Kidney (tissue), 14 donors: Measurements from ENCODE around the gene ASS1. TPM values are rescaled to one million over a fixed set of nuclear protein-coding genes. Genes with fewer than 3 reads are reported as not detected.

Source experiments
- DNase-seq, 5 donors: peaks; one replicate each; pipeline ENCODE4 v3.0.0-alpha.2; 2013 to 2020
- FAIRE-seq: peaks from 2 replicates; lab custom pipeline; 2012; peaks lifted over from hg19 to GRCh38; lab: Jason Lieb, UNC
- H3K27ac ChIP-seq, 2 donors: one replicate each; pipeline ENCODE4 v1.7.0; 2013; ENCODE audit warnings: low read depth in 2 of 2, low read length in 2 of 2, inconsistent platforms in 1 of 2
- H3K27me3 ChIP-seq: one replicate; pipeline ENCODE4 v1.7.1; 2013; ENCODE audit warnings: low read length, inconsistent platforms; ENCODE audit not compliant: control insufficient read depth, insufficient read depth
- H3K36me3 ChIP-seq, 3 donors: one replicate each; pipeline versions ENCODE4 v1.7.0 to v1.7.1; 2013; ENCODE audit warnings: low read length in 3 of 3, control low read depth in 1 of 3, inconsistent platforms in 1 of 3; ENCODE audit not compliant: insufficient read depth in 3 of 3, control insufficient read depth in 2 of 3
- H3K4me1 ChIP-seq, 3 donors: one replicate each; pipeline versions ENCODE4 v1.7.0 to v1.7.1; 2013; ENCODE audit warnings: low read length in 3 of 3, inconsistent platforms in 1 of 3, low read depth in 1 of 3; ENCODE audit not compliant: control insufficient read depth in 2 of 3, insufficient read depth in 2 of 3
- H3K4me3 ChIP-seq, 3 donors: one replicate each; pipeline versions ENCODE4 v1.7.0 to v1.8.1; 2013; ENCODE audit warnings: low read length in 3 of 3, control low read depth in 1 of 3, inconsistent platforms in 1 of 3
- H3K9ac ChIP-seq, 3 donors: one replicate each; pipeline versions ENCODE4 v1.7.0 to v1.7.1; 2013; ENCODE audit warnings: low read length in 3 of 3, control low read depth in 1 of 3, inconsistent platforms in 1 of 3
- H3K9me3 ChIP-seq, 3 donors: one replicate each; pipeline versions ENCODE4 v1.7.0 to v1.7.1; 2013; ENCODE audit warnings: low read length in 3 of 3, control low read depth in 1 of 3, inconsistent platforms in 1 of 3; ENCODE audit not compliant: control insufficient read depth in 2 of 3, insufficient read depth in 1 of 3
- intact Hi-C: fragments of 100-400 bp; cut with DNase I; formaldehyde crosslinking; loops from one replicate; pipeline ENCODE4 v1.11.1; 2022
- polyA plus RNA-seq: library from polyadenylated mRNA; stranded (reverse); fragments of 350-450 nt; fragmentation: Illumina TruSeq; extraction: RNeasy Lipid Tissue Mini Kit (QIAGEN cat#74804); gene quantifications from one replicate; pipeline ENCODE4 v1.2.3, GENCODE V29; 2014; ENCODE audit warnings: low read depth, low replicate concordance; ENCODE audit not compliant: insufficient read depth
- total RNA-seq: library from RNA; stranded (reverse); fragmentation: NEBNext Ultra II Directional; extraction: Animal tissue kit (Norgen Biotek cat#: 25700); gene quantifications from one replicate; pipeline ENCODE4 v1.2.1, GENCODE V29; 2021
- TF ChIP-seq, protein P1 (sequence below): IDR thresholded peaks from 3 replicates; pipeline ENCODE4 v1.5.1; 2012; ENCODE audit warnings: mild to moderate bottlenecking, moderate library complexity, borderline replicate concordance; ENCODE audit not compliant: insufficient read depth; ENCODE audit errors: extremely low read depth
- donor health status: control.
- donor health status: control.
- donor health status: control.
- donor health status: control.
- donor health status: control.
- donor health status: DM: yes; HTN: yes; CAD: no.
- donor health status: Normal renal cell carcinoma (clear cell type).

ASS1 gene
- total and polyA plus RNA-seq, 2 donors from 2014 or later, result 124 to 1,185 TPM

GRCh38 chr9:130478736-130479575 lies 34.2 kb downstream of the ASS1 start:
- intact Hi-C loops, result no loop called here
- DNase-seq (no peak), FAIRE-seq (no peak)

DNA sequence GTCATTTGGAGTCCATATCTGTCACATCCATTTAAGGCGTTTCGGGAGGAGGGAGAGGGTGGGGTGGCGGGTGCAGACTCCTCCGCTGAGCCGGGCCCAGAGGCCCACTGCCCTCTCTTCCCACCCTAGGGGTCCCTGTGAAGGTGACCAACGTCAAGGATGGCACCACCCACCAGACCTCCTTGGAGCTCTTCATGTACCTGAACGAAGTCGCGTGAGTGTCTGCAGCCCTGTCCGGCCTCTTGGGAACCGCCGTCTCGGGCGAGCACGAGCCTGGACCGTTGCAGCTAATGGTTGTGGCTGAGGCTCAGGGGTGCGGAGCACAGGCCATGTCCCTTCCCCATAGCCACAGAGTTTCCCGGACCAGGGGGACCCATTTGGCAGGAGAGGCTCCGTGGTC lies 34.8 kb downstream of the ASS1 start:
- peaks cover 0 to 33% (median 9%) of the 10 kb centered on the region in 3 donors for H3K36me3 ChIP-seq
- intact Hi-C loops, result no loop called here
- TF ChIP-seq, protein P1, sequence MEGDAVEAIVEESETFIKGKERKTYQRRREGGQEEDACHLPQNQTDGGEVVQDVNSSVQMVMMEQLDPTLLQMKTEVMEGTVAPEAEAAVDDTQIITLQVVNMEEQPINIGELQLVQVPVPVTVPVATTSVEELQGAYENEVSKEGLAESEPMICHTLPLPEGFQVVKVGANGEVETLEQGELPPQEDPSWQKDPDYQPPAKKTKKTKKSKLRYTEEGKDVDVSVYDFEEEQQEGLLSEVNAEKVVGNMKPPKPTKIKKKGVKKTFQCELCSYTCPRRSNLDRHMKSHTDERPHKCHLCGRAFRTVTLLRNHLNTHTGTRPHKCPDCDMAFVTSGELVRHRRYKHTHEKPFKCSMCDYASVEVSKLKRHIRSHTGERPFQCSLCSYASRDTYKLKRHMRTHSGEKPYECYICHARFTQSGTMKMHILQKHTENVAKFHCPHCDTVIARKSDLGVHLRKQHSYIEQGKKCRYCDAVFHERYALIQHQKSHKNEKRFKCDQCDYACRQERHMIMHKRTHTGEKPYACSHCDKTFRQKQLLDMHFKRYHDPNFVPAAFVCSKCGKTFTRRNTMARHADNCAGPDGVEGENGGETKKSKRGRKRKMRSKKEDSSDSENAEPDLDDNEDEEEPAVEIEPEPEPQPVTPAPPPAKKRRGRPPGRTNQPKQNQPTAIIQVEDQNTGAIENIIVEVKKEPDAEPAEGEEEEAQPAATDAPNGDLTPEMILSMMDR, result no peak
- DNase-seq (no peak), FAIRE-seq (no peak)
- H3K9ac ChIP-seq, result no peak overlapping the region
- H3K27ac ChIP-seq, result no peak overlapping the region
- H3K9me3 ChIP-seq, result no peaks in the 10 kb centered on the region
- H3K27me3 ChIP-seq, result no peaks in the 10 kb centered on the region
- H3K4me1 ChIP-seq, result no peaks in the 10 kb centered on the region
- H3K4me3 ChIP-seq, result no peak overlapping the region

More at GRCh38 chr9:130478736-130479575, 34.2 kb downstream of the ASS1 start:
- Histone ChIP-seq H3K4me3 (no peak overlapping the region), H3K36me3 (peaks cover 0 to 26% (median 8%) of the 10 kb centered on the region in 3 donors), H3K9ac (no peak overlapping the region), H3K27me3 (no peaks in the 10 kb centered on the region), H3K4me1 (no peaks in the 10 kb centered on the region), H3K9me3 (no peaks in the 10 kb centered on the region), H3K27ac (no peak overlapping the region)
- TF ChIP-seq, protein P1, result no peak

- Histone ChIP-seq H3K27me3 (no peaks in the 10 kb centered on the region), H3K27ac (no peak overlapping the region), H3K4me1 (no peaks in the 10 kb centered on the region), H3K4me3 (no peak overlapping the region), H3K9me3 (no peaks in the 10 kb centered on the region), H3K9ac (no peak overlapping the region), H3K36me3 (peaks cover 0 to 41% (median 9%) of the 10 kb centered on the region in 3 donors)
- FAIRE-seq (no peak), DNase-seq (peak in 1 of 5 donors; percentile 62)
- intact Hi-C loops, result no loop called here
- TF ChIP-seq, protein P1, result no peak
Measured at GRCh38 chr9:130480673-130481072, 35.9 kb downstream of the ASS1 start.
